Measurements from ENCODE around the gene METRN.

- TF ChIP-seq CTCF (IDR thresholded peaks at IDR 0.05), result no peak
- TF ChIP-seq RFX5 (IDR thresholded peaks at IDR 0.05; ENCODE audit: low read length), result no peak
- TF ChIP-seq POLR2AphosphoS5 (IDR thresholded peaks at IDR 0.05; ENCODE audit: low read depth, low read length), result no peak
- no peak for TF ChIP-seq JUND (IDR thresholded peaks at IDR 0.05)
- no peak for TF ChIP-seq RCOR1 (IDR thresholded peaks at IDR 0.05; ENCODE audit: low read length)
- no peak for TF ChIP-seq FOXM1 (IDR thresholded peaks at IDR 0.05; ENCODE audit: low read depth)
- no peak for TF ChIP-seq MXI1 (IDR thresholded peaks at IDR 0.05; ENCODE audit: low read depth, low read length)
- no peak for TF ChIP-seq SIN3A (IDR thresholded peaks at IDR 0.05; ENCODE audit: borderline replicate concordance, low read depth, low read length)
- no peak for TF ChIP-seq USF2 (IDR thresholded peaks at IDR 0.05; ENCODE audit: borderline replicate concordance, low read depth, low read length)
- TF ChIP-seq RXRA (IDR thresholded peaks at IDR 0.05; ENCODE audit: borderline replicate concordance, low read depth), result no peak
- no peak for TF ChIP-seq ELF1 (IDR thresholded peaks at IDR 0.05)
Observed at GRCh38 chr16:729768-730665, 15.1 kb downstream of the METRN start.
